HG02571 (cell line): ENCODE results near the gene IFI27.

Experiments used
- ATAC-seq: cut with Tn5 transposase; IDR thresholded peaks from one replicate; pipeline ENCODE4 v1.9.1; 2021; ENCODE audit warnings: mild to moderate bottlenecking, moderate library complexity; ENCODE audit not compliant: unreplicated experiment

IFI27 gene

GRCh38 chr14:94124582-94125377 is 14.2 kb downstream of the IFI27 start:
- no peak for ATAC-seq

GRCh38 chr14:94125659-94126418 is 15.3 kb downstream of the IFI27 start:
- ATAC-seq: no peak

- no peak for ATAC-seq
Measured at GRCh38 chr14:94126419-94126677, 15.8 kb downstream of the IFI27 start.

DNA sequence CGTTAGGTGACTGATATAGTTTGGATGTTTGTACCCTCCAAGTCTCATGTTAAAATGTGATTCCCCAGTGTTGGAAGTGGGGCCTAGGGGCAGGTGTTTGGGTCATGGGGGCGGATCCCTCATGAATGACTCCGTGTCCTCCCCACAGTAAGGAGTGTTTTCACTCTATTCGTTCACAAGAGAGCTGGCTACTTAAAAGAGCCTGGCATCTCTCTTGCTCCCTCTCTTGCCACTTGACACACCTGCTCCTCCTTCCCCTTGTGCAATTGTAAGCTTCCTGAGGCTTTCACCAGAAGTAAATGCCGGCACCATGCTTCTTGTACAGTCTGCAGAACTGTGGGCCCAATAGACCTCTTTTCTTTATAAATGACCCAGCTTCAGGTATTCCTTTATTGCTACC is 16.3 kb downstream of the IFI27 start:
- ATAC-seq: no peak

DNA sequence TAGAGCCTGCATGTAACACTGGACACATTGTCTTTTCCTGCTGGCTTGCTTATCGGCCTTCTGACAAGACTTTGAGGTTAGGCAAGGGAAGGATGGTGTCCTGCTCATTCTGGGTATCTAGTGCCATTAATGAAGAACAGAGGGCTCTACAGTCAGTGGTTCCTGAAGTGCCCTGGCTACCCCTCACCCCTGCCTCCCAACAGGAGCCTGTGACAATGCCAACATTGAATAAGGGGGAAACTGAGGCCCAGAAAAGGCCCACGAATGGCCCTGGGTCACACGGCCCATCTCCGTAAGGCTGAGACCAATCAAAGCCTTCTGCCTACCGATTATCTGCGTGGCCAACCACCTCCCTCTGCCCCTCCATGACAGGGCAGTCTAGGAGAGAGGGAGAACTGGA is 16.8 kb downstream of the IFI27 start:
- no peak for ATAC-seq

GRCh38 chr14:94128216-94128839 is 17.8 kb downstream of the IFI27 start:
- ATAC-seq: no peak

DNA sequence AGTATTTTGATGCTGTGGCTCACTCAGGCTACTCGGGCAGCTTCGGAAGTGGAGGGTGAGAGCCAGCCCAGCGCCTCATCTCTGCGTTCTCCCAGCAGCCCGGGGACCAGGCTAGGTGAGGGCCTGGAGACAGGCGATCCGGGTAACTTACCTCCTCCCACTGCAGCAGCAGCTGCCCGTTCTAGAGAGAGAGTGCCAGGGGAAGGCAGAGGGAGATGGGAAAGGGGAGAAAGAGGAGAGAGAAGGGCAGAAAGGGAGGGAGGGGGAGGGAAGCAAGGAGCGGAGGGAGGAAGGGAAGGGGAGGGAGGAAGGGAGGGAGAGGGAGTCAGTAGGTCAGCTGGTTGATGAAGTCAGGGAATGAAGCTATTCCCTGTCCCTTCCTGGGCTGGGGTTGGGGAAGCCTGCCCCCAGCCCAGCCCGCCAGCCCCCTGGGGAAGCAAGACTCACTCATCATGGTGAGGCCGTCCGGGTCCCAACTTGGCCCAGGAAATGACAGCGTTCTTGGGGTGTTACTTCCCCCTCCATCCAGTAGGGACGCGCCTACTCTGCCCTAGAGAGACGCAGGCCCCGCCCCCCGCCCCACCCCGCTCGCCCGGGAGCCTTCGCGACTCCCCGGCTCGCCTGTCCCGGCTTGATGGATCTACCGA is 18.7 kb downstream of the IFI27 start, which contains the start of gene IFI27L2:
IFI27L2 (minus strand) TSS at position 494 of the 647 bp plus-strand sequence; CDS start at position 454, 40 bp downstream.
- ATAC-seq: peak; percentile 83

- ATAC-seq: no peak
Measured at GRCh38 chr14:94129758-94130414, 19.4 kb downstream of the IFI27 start.

DNA sequence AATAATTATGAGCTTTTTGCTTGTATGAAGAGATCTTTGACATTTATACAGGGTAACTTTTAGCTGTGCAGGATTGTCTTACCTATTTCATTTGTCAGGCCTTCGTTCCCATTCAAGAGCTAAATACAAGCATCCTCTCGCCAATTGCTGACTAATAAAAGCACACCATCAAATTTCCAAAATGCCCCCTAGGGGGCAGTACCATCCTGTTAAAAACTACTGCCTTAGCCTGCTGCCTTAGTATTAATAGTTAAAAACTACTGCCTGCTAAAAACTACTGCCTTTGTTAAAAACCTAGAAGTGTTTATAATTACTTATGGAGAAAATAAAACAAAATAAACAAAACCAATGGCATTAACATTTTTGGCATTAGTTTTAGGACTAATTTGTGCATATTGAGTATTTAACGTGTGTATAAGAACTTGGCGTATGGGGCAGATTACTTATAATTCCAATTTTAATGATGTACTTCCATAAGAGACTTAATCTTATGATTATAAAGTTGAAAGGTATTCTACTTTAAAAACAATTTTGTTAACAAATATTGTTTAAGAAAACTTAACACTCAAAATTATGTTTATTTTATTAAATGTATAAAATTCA is 21.9 kb downstream of the IFI27 start:
- ATAC-seq: no peak

DNA sequence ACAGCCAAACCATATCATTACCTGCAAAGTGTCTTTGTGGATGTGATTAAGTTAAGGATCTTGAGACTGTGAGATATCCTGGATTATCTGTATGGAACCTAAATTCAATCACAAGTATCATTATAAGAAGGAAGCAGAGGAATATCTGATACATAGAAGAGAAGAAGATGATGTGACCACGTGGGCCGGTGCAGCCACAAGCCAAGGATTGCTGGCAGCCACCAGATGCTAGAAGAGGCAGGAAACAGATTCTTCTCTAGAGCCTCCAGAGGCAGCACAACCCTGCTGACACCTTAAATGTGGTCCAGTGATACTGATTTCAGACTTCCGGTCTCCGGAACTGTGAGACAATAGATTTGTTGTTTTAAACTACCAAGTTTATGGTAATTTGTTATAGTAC is 24.9 kb downstream of the IFI27 start:
- ATAC-seq: no peak

- no peak for ATAC-seq
Measured at GRCh38 chr14:94136575-94137331, 26.2 kb downstream of the IFI27 start.

- ATAC-seq: no peak
Measured at GRCh38 chr14:94138251-94138650, 27.7 kb downstream of the IFI27 start.

DNA sequence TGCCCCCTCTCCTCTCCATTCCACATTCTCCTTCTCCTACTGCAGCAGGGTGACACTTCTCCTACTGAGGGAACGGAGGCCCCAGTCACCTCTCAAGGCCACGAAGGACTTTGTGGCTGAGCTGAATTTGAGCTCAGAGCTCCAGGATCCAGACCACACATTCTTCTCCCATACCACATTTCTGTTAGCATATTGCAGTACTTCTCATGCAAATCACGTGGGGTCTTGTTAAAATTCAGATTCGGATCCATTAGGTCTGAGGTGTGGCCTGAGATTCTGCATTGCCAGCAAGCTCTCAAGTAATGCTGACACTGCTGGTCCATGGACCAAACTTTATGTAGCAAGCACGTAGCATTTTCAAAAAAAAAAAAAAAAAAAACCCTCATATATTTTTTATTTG is 28.5 kb downstream of the IFI27 start:
- no peak for ATAC-seq

DNA sequence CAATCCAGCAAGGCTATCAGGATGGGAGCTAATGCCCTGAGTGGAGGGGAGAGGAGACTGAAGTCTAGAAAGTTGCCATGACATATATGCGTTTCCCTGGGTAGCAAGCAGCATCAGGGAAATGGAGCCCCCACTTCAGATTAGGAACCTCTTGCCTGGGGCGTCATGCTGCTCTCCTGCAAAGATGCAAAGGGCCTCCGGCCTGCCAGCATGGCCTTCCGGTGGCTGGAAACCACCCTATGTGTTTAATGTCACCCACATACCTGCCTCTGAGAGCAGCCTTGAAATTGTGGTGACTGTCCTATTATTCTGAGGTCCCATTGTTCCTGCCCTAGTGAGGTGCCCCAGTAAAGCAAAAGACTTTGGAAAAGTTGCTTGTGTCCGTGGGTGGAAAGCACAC is 28.9 kb downstream of the IFI27 start:
- ATAC-seq: no peak

DNA sequence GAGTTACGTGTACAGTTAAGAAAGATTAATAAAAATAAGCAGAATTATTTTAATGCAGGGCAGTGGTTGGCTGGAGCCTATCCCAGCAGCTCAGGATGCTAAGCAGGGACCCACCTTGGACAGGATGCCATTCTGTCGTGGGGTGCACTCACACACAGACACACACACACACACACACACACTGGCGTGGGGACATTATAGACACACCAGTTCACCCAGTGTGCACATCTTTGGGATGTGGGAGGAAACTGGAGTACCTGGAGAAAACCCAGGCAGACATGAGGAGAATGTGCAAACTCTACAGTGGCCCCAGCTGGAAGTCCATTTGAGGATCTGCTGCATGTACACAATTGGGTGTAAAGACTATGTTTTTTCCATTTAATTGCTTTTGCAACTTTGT is 31.7 kb downstream of the IFI27 start:
- ATAC-seq: no peak

DNA sequence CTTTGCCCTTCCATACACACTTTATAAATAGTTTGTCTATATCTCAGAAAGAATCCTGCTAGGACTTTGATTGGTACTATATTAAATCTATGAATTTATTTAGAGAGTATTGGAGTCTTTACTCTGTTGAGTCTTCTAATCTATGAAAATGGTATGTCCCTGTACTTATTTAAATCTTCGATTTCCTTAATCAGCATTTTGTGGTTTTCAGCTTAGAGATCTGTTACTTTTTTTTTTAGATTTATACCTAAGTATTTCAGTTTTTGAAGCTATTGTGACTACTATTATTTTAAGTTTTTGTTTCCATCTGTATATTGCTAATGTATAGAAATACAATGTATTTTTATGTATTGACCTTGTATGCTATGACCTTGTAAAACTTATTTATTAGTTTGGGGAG is 32.3 kb downstream of the IFI27 start:
- no peak for ATAC-seq

- ATAC-seq: no peak
Measured at GRCh38 chr14:94143239-94143638, 32.7 kb downstream of the IFI27 start.

GRCh38 chr14:94143711-94144110 is 33.2 kb downstream of the IFI27 start:
- ATAC-seq: no peak

GRCh38 chr14:94144765-94145164 is 34.2 kb downstream of the IFI27 start:
- no peak for ATAC-seq
